ENCODE data around the gene NUDT15.

Gene NUDT15

GRCh38 chr13:48001114-48001881, 36.2 kb upstream of the NUDT15 start, which contains the start of gene SUCLA2 (continued):
- no peak for TF ChIP-seq ZNF76 (tag by site-specific recombination; IDR thresholded peaks at IDR 0.05; ENCODE audit: borderline replicate concordance, low read depth)
- no peak for TF ChIP-seq ZNF24 (tag by site-specific recombination; IDR thresholded peaks at IDR 0.05)
- TF ChIP-seq GLI4 (tag by site-specific recombination; IDR thresholded peaks at IDR 0.05) = no peak
- TF ChIP-seq ZNF596 (tag by site-specific recombination; IDR thresholded peaks at IDR 0.05) = no peak
- TF ChIP-seq SETDB1 (IDR thresholded peaks at IDR 0.05; ENCODE audit: insufficient read length, low read length) = no peak
- TF ChIP-seq ZNF544 (tag by site-specific recombination; IDR thresholded peaks at IDR 0.05) = no peak
- TF ChIP-seq ZNF169 (tag by site-specific recombination; IDR thresholded peaks at IDR 0.05) = no peak
- peak; percentile 67 for TF ChIP-seq ZNF335 (tag by site-specific recombination; conservative IDR thresholded peaks at IDR 0.05)
- no peak for TF ChIP-seq ZNF621 (tag by site-specific recombination; IDR thresholded peaks at IDR 0.05)
- no peak for TF ChIP-seq ZNF555 (tag by site-specific recombination; conservative IDR thresholded peaks at IDR 0.05)
- no peak for TF ChIP-seq KLF8 (tag by site-specific recombination; IDR thresholded peaks at IDR 0.05)
- no peak for TF ChIP-seq ZNF571 (tag by site-specific recombination; IDR thresholded peaks at IDR 0.05)
- no peak for TF ChIP-seq ZNF600 (tag by site-specific recombination; IDR thresholded peaks at IDR 0.05)
- TF ChIP-seq ZNF23 (tag by site-specific recombination; IDR thresholded peaks at IDR 0.05; ENCODE audit: borderline replicate concordance) = no peak
- no peak for TF ChIP-seq ZNF174 (tag by site-specific recombination; IDR thresholded peaks at IDR 0.05)
- TF ChIP-seq ZSCAN30 (tag by site-specific recombination; IDR thresholded peaks at IDR 0.05) = peak; percentile 44; the same call in 1 of the 2 replicates
- TF ChIP-seq ZNF704 (tag by site-specific recombination; IDR thresholded peaks at IDR 0.05) = no peak
- TF ChIP-seq ZNF626 (tag by site-specific recombination; IDR thresholded peaks at IDR 0.05) = no peak
- TF ChIP-seq ZBTB26 (tag by site-specific recombination; optimal IDR thresholded peaks at IDR 0.05) = peak; percentile 60
- no peak for TF ChIP-seq ZBTB6 (tag by site-specific recombination; IDR thresholded peaks at IDR 0.05)
- TF ChIP-seq ZNF510 (tag by site-specific recombination; IDR thresholded peaks at IDR 0.05; ENCODE audit: insufficient replicate concordance) = no peak
- 0 out of 2 replicates have a peak, but pooled peaks have one; percentile 23 for TF ChIP-seq SCRT2 (tag by site-specific recombination; IDR thresholded peaks at IDR 0.05)
- TF ChIP-seq ZNF324 (tag by site-specific recombination; IDR thresholded peaks at IDR 0.05) = 0 out of 2 replicates have a peak, but pooled peaks have one; percentile 54
- no peak for TF ChIP-seq ZNF843 (tag by site-specific recombination; IDR thresholded peaks at IDR 0.05)
- TF ChIP-seq ZNF341 (tag by site-specific recombination; IDR thresholded peaks at IDR 0.05; ENCODE audit: low read depth) = no peak
- TF ChIP-seq INSM2 (tag by site-specific recombination; IDR thresholded peaks at IDR 0.05) = 0 out of 2 replicates have a peak, but pooled peaks have one; percentile 21
- TF ChIP-seq ZNF37A (tag by site-specific recombination; IDR thresholded peaks at IDR 0.05) = no peak
- 0 out of 2 replicates have a peak, but pooled peaks have one; percentile 14 for TF ChIP-seq ZBTB17 (tag by site-specific recombination; IDR thresholded peaks at IDR 0.05)
- no peak for TF ChIP-seq KLF7 (tag by site-specific recombination; IDR thresholded peaks at IDR 0.05; ENCODE audit: borderline replicate concordance)
- TF ChIP-seq GLIS2 (tag by site-specific recombination; IDR thresholded peaks at IDR 0.05) = no peak
- TF ChIP-seq HIC1 (tag by site-specific recombination; IDR thresholded peaks at IDR 0.05) = peak; percentile 62
- TF ChIP-seq ZNF2 (tag by site-specific recombination; IDR thresholded peaks at IDR 0.05) = 0 out of 2 replicates have a peak, but pooled peaks have one; percentile 12
- no peak; the same call in 1 of the 2 replicates for TF ChIP-seq ZNF558 (tag by site-specific recombination; IDR thresholded peaks at IDR 0.05)
- TF ChIP-seq ZNF140 (tag by site-specific recombination; IDR thresholded peaks at IDR 0.05) = no peak
- TF ChIP-seq EGR2 (tag by site-specific recombination; IDR thresholded peaks at IDR 0.05; ENCODE audit: low read depth) = no peak
